Natural killer cell (primary cell): ENCODE data around the gene ATP8B4. TPM values are rescaled to one million over a fixed set of nuclear protein-coding genes. Genes with fewer than 3 reads are reported as not detected.

ENCODE experiments used
- ATAC-seq, 3 donors: fragments of 150-1000 bp in 2 of 3; fragments of 200-7000 bp in 1 of 3; cut with Tn5 transposase; 1 replicate in 1 of 3; 2 replicates in 2 of 3; pipeline ENCODE4 v1.10.0; 2021; ENCODE audit warnings: mild to moderate bottlenecking in 2 of 3, moderate library complexity in 2 of 3
- DNase-seq, 2 donors: peaks; one replicate each; pipeline versions ENCODE4 v3.0.0 to v3.0.0-alpha.2; 2013 to 2021; ENCODE audit warnings: mixed read lengths in 1 of 2
- H3K27ac ChIP-seq: one replicate; pipeline ENCODE4 v1.5.1; 2013; ENCODE audit warnings: mild to moderate bottlenecking, low read length
- H3K27me3 ChIP-seq: one replicate; pipeline ENCODE4 v1.6.1; 2013; ENCODE audit warnings: low read length; ENCODE audit not compliant: control insufficient read depth, insufficient read depth
- H3K36me3 ChIP-seq: one replicate; pipeline ENCODE4 v1.6.1; 2013; ENCODE audit warnings: low read length; ENCODE audit not compliant: control insufficient read depth, insufficient read depth
- H3K4me1 ChIP-seq: one replicate; pipeline ENCODE4 v1.6.1; 2013; ENCODE audit warnings: low read length; ENCODE audit not compliant: control insufficient read depth, insufficient read depth
- H3K4me3 ChIP-seq: one replicate; pipeline ENCODE4 v1.5.1; 2013; ENCODE audit warnings: low read length
- H3K9me3 ChIP-seq: one replicate; pipeline ENCODE4 v1.6.1; 2013; ENCODE audit warnings: low read length; ENCODE audit not compliant: control insufficient read depth, insufficient read depth
- H3K27ac Mint-ChIP-seq, 2 donors: one replicate each; pipeline ENCODE4 v1.8.0; 2022; ENCODE audit warnings: mild to moderate bottlenecking in 2 of 2, mixed read lengths in 2 of 2, moderate library complexity in 1 of 2
- H3K27me3 Mint-ChIP-seq, 2 donors: one replicate each; pipeline ENCODE4 v1.8.0; 2022; ENCODE audit warnings: low read depth in 2 of 2, mixed read lengths in 2 of 2
- H3K36me3 Mint-ChIP-seq: one replicate; pipeline ENCODE4 v1.8.0; 2022; ENCODE audit warnings: mixed read lengths
- H3K4me1 Mint-ChIP-seq, 2 donors: one replicate each; pipeline ENCODE4 v1.8.0; 2022; ENCODE audit warnings: mixed read lengths in 2 of 2
- H3K4me3 Mint-ChIP-seq: one replicate; pipeline ENCODE4 v1.8.0; 2022; ENCODE audit warnings: mild to moderate bottlenecking, moderate library complexity, mixed read lengths
- H3K9me3 Mint-ChIP-seq, 2 donors: one replicate each; pipeline ENCODE4 v1.8.0; 2022; ENCODE audit warnings: mixed read lengths in 2 of 2
- WGBS: methylation state at CpG from one replicate; pipeline ENCODE4 v1.1.7; 2013; ENCODE audit warnings: missing lambda C conversion rate; ENCODE audit not compliant: insufficient coverage; 5-methylcytosine and 5-hydroxymethylcytosine counted together
- intact Hi-C: fragments of 100-400 bp; cut with micrococcal nuclease; formaldehyde crosslinking; loops from one replicate; pipeline ENCODE4 v1.14.2; 2022
- total RNA-seq, 4 donors: library from RNA; stranded (reverse); fragments of 120-200 nt in 1 of 4; gene quantifications; one replicate each; pipeline versions ENCODE4 v1.2.3 to v1.2.4, GENCODE V29; 2013 to 2022
- TF ChIP-seq, protein P1 (sequence below): fragments of 200-600 bp; IDR thresholded peaks from one replicate; pipeline ENCODE4 v1.8.0; 2022; ENCODE audit warnings: antibody characterized with exemption

ATP8B4 gene
- total RNA-seq, 3 donors from 2014 or later (not counting 1 experiment from before 2014, with no cell fraction given): 55.6 to 89.5 (median 75.1) TPM

DNA sequence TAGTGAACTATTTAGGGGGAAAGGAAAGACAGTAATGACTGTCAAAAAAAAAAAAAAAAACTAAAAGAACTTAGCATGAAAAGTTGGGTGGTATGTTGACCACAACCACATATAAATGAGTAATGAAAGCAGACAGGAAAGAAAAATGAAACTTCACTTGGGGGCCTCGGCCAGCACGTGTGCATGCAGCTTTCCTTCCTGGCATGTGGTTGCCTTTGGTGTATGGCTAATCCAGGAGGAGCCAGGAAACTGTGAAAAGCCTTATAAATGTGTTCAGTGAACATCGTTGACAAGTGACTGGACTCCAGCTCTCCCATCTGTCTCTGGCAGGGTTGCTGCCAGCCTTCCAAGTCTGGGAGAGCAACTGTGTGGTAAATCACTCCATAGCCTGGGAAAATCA lies 303.1 kb downstream of the ATP8B4 start:
- Mint-ChIP-seq H3K4me1 (peaks cover 7 to 20% of the 10 kb centered on the region in 2 donors), H3K27me3 (peaks cover 0 to 2% of the 10 kb centered on the region in 2 donors), H3K36me3 (no peaks in the 10 kb centered on the region), H3K9me3 (no peaks in the 10 kb centered on the region), H3K27ac (no peak overlapping the region), H3K4me3 (no peak overlapping the region)
- no peak for DNase-seq
- intact Hi-C loops: no loop called here
- TF ChIP-seq, protein P1, sequence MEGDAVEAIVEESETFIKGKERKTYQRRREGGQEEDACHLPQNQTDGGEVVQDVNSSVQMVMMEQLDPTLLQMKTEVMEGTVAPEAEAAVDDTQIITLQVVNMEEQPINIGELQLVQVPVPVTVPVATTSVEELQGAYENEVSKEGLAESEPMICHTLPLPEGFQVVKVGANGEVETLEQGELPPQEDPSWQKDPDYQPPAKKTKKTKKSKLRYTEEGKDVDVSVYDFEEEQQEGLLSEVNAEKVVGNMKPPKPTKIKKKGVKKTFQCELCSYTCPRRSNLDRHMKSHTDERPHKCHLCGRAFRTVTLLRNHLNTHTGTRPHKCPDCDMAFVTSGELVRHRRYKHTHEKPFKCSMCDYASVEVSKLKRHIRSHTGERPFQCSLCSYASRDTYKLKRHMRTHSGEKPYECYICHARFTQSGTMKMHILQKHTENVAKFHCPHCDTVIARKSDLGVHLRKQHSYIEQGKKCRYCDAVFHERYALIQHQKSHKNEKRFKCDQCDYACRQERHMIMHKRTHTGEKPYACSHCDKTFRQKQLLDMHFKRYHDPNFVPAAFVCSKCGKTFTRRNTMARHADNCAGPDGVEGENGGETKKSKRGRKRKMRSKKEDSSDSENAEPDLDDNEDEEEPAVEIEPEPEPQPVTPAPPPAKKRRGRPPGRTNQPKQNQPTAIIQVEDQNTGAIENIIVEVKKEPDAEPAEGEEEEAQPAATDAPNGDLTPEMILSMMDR: no peak
- WGBS: 0% methylated on average over 3 of the region's 3 CpGs
- Histone ChIP-seq H3K9me3 (no peaks in the 10 kb centered on the region), H3K27ac (no peak overlapping the region), H3K4me3 (no peak overlapping the region), H3K36me3 (no peaks in the 10 kb centered on the region), H3K27me3 (no peaks in the 10 kb centered on the region), H3K4me1 (peaks cover 3% of the 10 kb centered on the region)
- ATAC-seq: peak in 1 of 3 donors; percentile 38

DNA sequence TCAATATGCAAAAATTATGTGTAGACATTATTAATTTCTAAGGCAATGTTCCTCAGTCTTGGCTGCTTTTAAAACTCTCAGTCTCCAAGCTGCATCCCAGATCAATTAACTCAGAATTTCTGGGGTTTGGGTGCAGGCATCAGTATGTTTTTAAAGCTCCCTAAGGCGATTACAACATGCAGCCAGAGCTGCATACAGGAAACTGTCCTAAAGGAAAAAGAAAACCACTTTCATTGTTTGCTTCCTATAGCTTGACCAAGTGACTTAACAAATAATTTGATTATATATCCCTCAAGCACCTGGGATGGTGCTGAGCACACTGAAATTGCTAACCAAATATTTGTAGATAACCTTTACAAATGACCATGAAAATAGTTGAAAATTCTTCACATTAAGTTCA lies 303.5 kb downstream of the ATP8B4 start:
- H3K27ac Mint-ChIP-seq: no peak overlapping the region
- ATAC-seq: no peak
- Histone ChIP-seq H3K36me3 (no peaks in the 10 kb centered on the region), H3K9me3 (no peaks in the 10 kb centered on the region), H3K27me3 (no peaks in the 10 kb centered on the region), H3K4me1 (peaks cover 3% of the 10 kb centered on the region), H3K4me3 (no peak overlapping the region), H3K27ac (no peak overlapping the region)
- WGBS: 38% methylated on average over 1 of the region's 1 CpG
- no peaks in the 10 kb centered on the region for H3K9me3 Mint-ChIP-seq
- peaks cover 7 to 20% of the 10 kb centered on the region in 2 donors for H3K4me1 Mint-ChIP-seq
- intact Hi-C loops: no loop called here
- TF ChIP-seq, protein P1: no peak
- no peak overlapping the region for H3K4me3 Mint-ChIP-seq
- no peak for DNase-seq
- peaks cover 0 to 2% of the 10 kb centered on the region in 2 donors for H3K27me3 Mint-ChIP-seq
- no peaks in the 10 kb centered on the region for H3K36me3 Mint-ChIP-seq

DNA sequence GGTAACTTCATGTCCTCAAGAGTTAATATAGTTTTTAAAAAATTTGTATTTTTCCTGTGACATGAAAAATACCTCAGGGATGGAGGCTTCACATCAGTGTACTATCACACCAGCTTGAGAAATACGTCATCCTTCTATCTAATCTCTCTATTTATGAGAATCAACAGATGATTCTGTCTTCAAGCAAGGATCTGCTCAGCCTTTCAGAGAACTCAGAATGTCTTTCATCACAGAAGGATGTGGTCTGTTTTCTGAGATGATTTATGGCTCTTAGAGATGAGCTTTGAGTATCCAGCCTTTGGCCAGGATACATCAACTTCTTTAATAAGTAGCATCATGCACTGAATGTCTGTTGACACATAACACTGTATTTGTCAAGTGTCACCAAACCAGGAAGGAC lies 304.3 kb downstream of the ATP8B4 start:
- no peak overlapping the region for H3K4me3 ChIP-seq
- Mint-ChIP-seq H3K36me3 (no peaks in the 10 kb centered on the region), H3K4me1 (peaks cover 7 to 20% of the 10 kb centered on the region in 2 donors), H3K4me3 (no peak overlapping the region), H3K27me3 (peaks cover 0 to 2% of the 10 kb centered on the region in 2 donors), H3K9me3 (no peaks in the 10 kb centered on the region), H3K27ac (no peak overlapping the region)
- TF ChIP-seq, protein P1: no peak
- no peak for DNase-seq
- peaks cover 3% of the 10 kb centered on the region for H3K4me1 ChIP-seq
- 86% methylated on average over 1 of the region's 1 CpG for WGBS
- no peaks in the 10 kb centered on the region for H3K27me3 ChIP-seq
- H3K9me3 ChIP-seq: no peaks in the 10 kb centered on the region
- no peak overlapping the region for H3K27ac ChIP-seq
- intact Hi-C loops: no loop called here
- ATAC-seq: no peak
- no peaks in the 10 kb centered on the region for H3K36me3 ChIP-seq

DNA sequence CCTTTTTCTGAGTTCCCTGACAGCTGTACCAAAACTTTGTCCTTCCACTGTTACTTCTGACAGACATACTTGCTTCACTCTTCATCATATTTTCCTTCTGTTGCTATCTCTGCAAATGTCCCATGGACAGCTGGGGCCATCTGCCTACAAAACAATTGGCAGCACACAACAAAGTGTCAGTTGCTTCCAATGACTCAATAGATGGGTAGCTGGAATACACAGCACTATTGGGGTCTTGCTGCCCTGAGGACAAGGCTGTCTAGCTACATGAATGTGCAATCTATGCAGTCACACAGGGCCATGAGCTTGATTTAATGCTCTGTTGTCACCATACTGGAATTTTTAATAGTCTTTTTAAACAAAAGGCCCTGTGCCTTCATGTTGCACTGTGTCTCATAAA lies 305.4 kb downstream of the ATP8B4 start:
- Mint-ChIP-seq H3K4me3 (no peak overlapping the region), H3K4me1 (peaks cover 7 to 20% of the 10 kb centered on the region in 2 donors), H3K9me3 (no peaks in the 10 kb centered on the region), H3K27ac (no peak overlapping the region), H3K36me3 (no peaks in the 10 kb centered on the region), H3K27me3 (no peaks in the 10 kb centered on the region)
- H3K36me3 ChIP-seq: no peaks in the 10 kb centered on the region
- H3K4me1 ChIP-seq: peaks cover 3% of the 10 kb centered on the region
- ATAC-seq: no peak
- no peak overlapping the region for H3K4me3 ChIP-seq
- TF ChIP-seq, protein P1: no peak
- H3K27ac ChIP-seq: no peak overlapping the region
- DNase-seq: no peak
- no peaks in the 10 kb centered on the region for H3K27me3 ChIP-seq
- H3K9me3 ChIP-seq: no peaks in the 10 kb centered on the region
- intact Hi-C loops: no loop called here
